Common myeloid progenitor, CD34-positive (primary cell): ENCODE results near the gene TRIO.
"Not testable (repeated sequence)": the region's sequence is repeated elsewhere in the genome, so short reads cannot be mapped to it uniquely, and the experiment has no call there.

ENCODE experiments used
- CTCF ChIA-PET: fragments of 350-600 bp; sonication (Branson Sonifier 250); formaldehyde crosslinking; loops from one replicate; lab custom pipeline; 2021; ENCODE audit warnings: antibody characterized with exemption; lab: Charles Lee
- POLR2A ChIA-PET: fragments of 350-600 bp; sonication (Branson Sonifier 250); formaldehyde crosslinking; loops from one replicate; lab custom pipeline; 2021; ENCODE audit warnings: antibody characterized with exemption; lab: Charles Lee
- DNase-seq, 3 donors: peaks; one replicate each; pipeline versions ENCODE4 v3.0.0 to v3.0.0-alpha.2; 2013
- H3K27ac ChIP-seq, 2 experiments: 1 replicate in 1 of 2; 2 replicates in 1 of 2; pipeline ENCODE4 v1.7.0; 2013; ENCODE audit warnings: inconsistent platforms in 2 of 2, low read length in 2 of 2, mild to moderate bottlenecking in 2 of 2, low read depth in 1 of 2, moderate library complexity in 1 of 2; ENCODE audit not compliant: severe bottlenecking in 2 of 2, insufficient read depth in 1 of 2, poor library complexity in 1 of 2
- H3K27me3 ChIP-seq, 5 experiments: replicated peaks in 2 of 5; 1 replicate in 3 of 5; 2 replicates in 2 of 5; pipeline versions ENCODE4 v1.6.1 to v1.7.0; 2013; ENCODE audit warnings: low read length in 4 of 5, mild to moderate bottlenecking in 2 of 5, moderate library complexity in 2 of 5, inconsistent platforms in 1 of 5; ENCODE audit not compliant: insufficient read depth in 5 of 5, control insufficient read depth in 4 of 5
- H3K36me3 ChIP-seq, 4 experiments: 1 replicate in 2 of 4; 2 replicates in 2 of 4; pipeline versions ENCODE4 v1.6.1 to v1.7.0; 2013; ENCODE audit warnings: low read length in 3 of 4, control low read depth in 1 of 4, mild to moderate bottlenecking in 1 of 4; ENCODE audit not compliant: control insufficient read depth in 4 of 4, insufficient read depth in 4 of 4
- H3K4me1 ChIP-seq, 4 experiments: 1 replicate in 3 of 4; 2 replicates in 1 of 4; pipeline versions ENCODE4 v1.6.1 to v1.7.1; 2013; ENCODE audit warnings: low read length in 3 of 4, mild to moderate bottlenecking in 3 of 4, control low read depth in 1 of 4, inconsistent platforms in 1 of 4, moderate library complexity in 1 of 4; ENCODE audit not compliant: control insufficient read depth in 4 of 4, insufficient read depth in 4 of 4; ENCODE audit errors: control extremely low read depth in 1 of 4
- H3K4me3 ChIP-seq, 7 experiments: 1 replicate in 4 of 7; 2 replicates in 3 of 7; pipeline versions ENCODE4 v1.5.1 to v1.7.0; 2013; ENCODE audit warnings: mild to moderate bottlenecking in 7 of 7, low read length in 6 of 7, moderate library complexity in 6 of 7, inconsistent platforms in 2 of 7, low read depth in 2 of 7, control low read depth in 1 of 7; ENCODE audit not compliant: insufficient read depth in 4 of 7, control insufficient read depth in 1 of 7; ENCODE audit errors: extremely low read depth in 1 of 7
- H3K9me3 ChIP-seq, 5 experiments: 1 replicate in 4 of 5; 2 replicates in 1 of 5; pipeline versions ENCODE4 v1.6.1 to v1.7.1; 2013; ENCODE audit warnings: low read length in 4 of 5, mild to moderate bottlenecking in 2 of 5, inconsistent platforms in 1 of 5, low read depth in 1 of 5, moderate library complexity in 1 of 5; ENCODE audit not compliant: control insufficient read depth in 4 of 5, insufficient read depth in 2 of 5; ENCODE audit errors: control extremely low read depth in 1 of 5
- WGBS: methylation state at CpG from one replicate; pipeline ENCODE4 v1.1.5; 2013; ENCODE audit not compliant: insufficient coverage; 5-methylcytosine and 5-hydroxymethylcytosine counted together

The TRIO gene

GRCh38 chr5:14204011-14204670 is 61.0 kb downstream of the TRIO start:
- no peaks in the 10 kb centered on the region for H3K27me3 ChIP-seq
- ChIA-PET CTCF (interaction anchor here (0.7 to 1.9 kb wide), 8 partner anchors 10 to 95 kb away, joined by 3 to 6 read pairs (median 4); no protein-coding TSS in a partner anchor), POLR2A (interaction anchor here (0.5 kb wide), 1 partner anchor 84 kb away, joined by 3 read pairs; no protein-coding TSS in a partner anchor)
- H3K4me3 ChIP-seq = peak overlapping the region in 2 of 7 experiments; percentile 46 to 65
- H3K36me3 ChIP-seq = no peaks in the 10 kb centered on the region
- 60% methylated on average over 1 of the region's 6 CpGs for WGBS
- H3K9me3 ChIP-seq = peaks cover 0 to 2% (median 0%) of the 10 kb centered on the region in 5 experiments
- peak overlapping the region; percentile 17 to 72 for H3K27ac ChIP-seq
- peaks cover 42 to 95% (median 65%) of the 10 kb centered on the region in 4 experiments for H3K4me1 ChIP-seq
- DNase-seq = no peak

GRCh38 chr5:14204785-14205321 is 61.7 kb downstream of the TRIO start:
- WGBS = 5% methylated on average over 4 of the region's 9 CpGs
- Histone ChIP-seq H3K27ac (peak overlapping the region; percentile 13 to 72), H3K4me3 (peak overlapping the region in 6 of 7 experiments; percentile 27 to 65 (median 42)), H3K27me3 (no peaks in the 10 kb centered on the region), H3K4me1 (peaks cover 42 to 96% (median 68%) of the 10 kb centered on the region in 4 experiments), H3K36me3 (no peaks in the 10 kb centered on the region), H3K9me3 (peaks cover 0 to 2% (median 0%) of the 10 kb centered on the region in 5 experiments)
- ChIA-PET CTCF (interaction anchor here (0.7 to 1.7 kb wide), 8 partner anchors 11 to 96 kb away, joined by 3 to 5 read pairs (median 3); no protein-coding TSS in a partner anchor), POLR2A (interaction anchor here (0.8 kb wide), 1 partner anchor 14 kb away, joined by 3 read pairs; no protein-coding TSS in a partner anchor)
- DNase-seq = peak; percentile 56 to 90 (median 85)

- no peaks in the 10 kb centered on the region for H3K27me3 ChIP-seq
- CTCF ChIA-PET = interaction anchor here (1.2 to 1.7 kb wide), 3 partner anchors 10 to 65 kb away, joined by 3 to 5 read pairs (median 5); no protein-coding TSS in a partner anchor
- H3K27ac ChIP-seq = no peak overlapping the region
- peak overlapping the region in 1 of 7 experiments; percentile 42 for H3K4me3 ChIP-seq
- H3K4me1 ChIP-seq = peaks cover 42 to 95% (median 74%) of the 10 kb centered on the region in 4 experiments
- H3K9me3 ChIP-seq = peaks cover 0 to 2% (median 0%) of the 10 kb centered on the region in 5 experiments
- POLR2A ChIA-PET = no interaction called here
- H3K36me3 ChIP-seq = no peaks in the 10 kb centered on the region
- WGBS = 13% methylated on average over 3 of the region's 11 CpGs
- peak in 2 of 3 donors; percentile 26 to 50 for DNase-seq
Observed at GRCh38 chr5:14206028-14206725, 63.0 kb downstream of the TRIO start.

GRCh38 chr5:14207428-14207827 is 64.3 kb downstream of the TRIO start:
- H3K27ac ChIP-seq, H3K36me3 ChIP-seq, H3K4me3 ChIP-seq, H3K27me3 ChIP-seq, H3K9me3 ChIP-seq, POLR2A ChIA-PET: not testable (repeated sequence)
- WGBS = no CpG with 5 or more reads among the region's 3 CpGs
- H3K4me1 ChIP-seq = peaks cover 51 to 98% (median 71%) of the 10 kb centered on the region in 4 experiments
- peak in 1 of 3 donors; percentile 40 for DNase-seq
- CTCF ChIA-PET = interaction anchor here (1.3 kb wide), 1 partner anchor 59 kb away, joined by 3 read pairs; no protein-coding TSS in a partner anchor

GRCh38 chr5:14208071-14209021 is 65.2 kb downstream of the TRIO start:
- peaks cover 0 to 2% (median 0%) of the 10 kb centered on the region in 5 experiments for H3K9me3 ChIP-seq
- DNase-seq = peak in 2 of 3 donors; percentile 81 to 88
- POLR2A ChIA-PET = no interaction called here
- H3K4me1 ChIP-seq = peaks cover 50 to 95% (median 72%) of the 10 kb centered on the region in 4 experiments
- 63% methylated on average over 3 of the region's 8 CpGs for WGBS
- H3K4me3 ChIP-seq = no peak overlapping the region
- no peaks in the 10 kb centered on the region for H3K27me3 ChIP-seq
- CTCF ChIA-PET = interaction anchor here (1.0 to 1.3 kb wide), 2 partner anchors 18 to 60 kb away, joined by 3 to 4 read pairs; no protein-coding TSS in a partner anchor
- no peaks in the 10 kb centered on the region for H3K36me3 ChIP-seq
- H3K27ac ChIP-seq = peak overlapping the region in 1 of 2 experiments; percentile 3

- ChIA-PET CTCF (interaction anchor here (0.8 to 1.0 kb wide), 2 partner anchors 17 to 88 kb away, joined by 3 to 4 read pairs; no protein-coding TSS in a partner anchor), POLR2A (no interaction called here)
- no peak for DNase-seq
- H3K36me3 ChIP-seq = no peaks in the 10 kb centered on the region
- no peak overlapping the region for H3K4me3 ChIP-seq
- H3K4me1 ChIP-seq = peaks cover 43 to 90% (median 62%) of the 10 kb centered on the region in 4 experiments
- H3K27ac ChIP-seq = no peak overlapping the region
- H3K27me3 ChIP-seq = no peaks in the 10 kb centered on the region
- H3K9me3 ChIP-seq = peaks cover 0 to 2% (median 0%) of the 10 kb centered on the region in 5 experiments
- no CpG with 5 or more reads among the region's 9 CpGs for WGBS
Observed at GRCh38 chr5:14209222-14209822, 66.2 kb downstream of the TRIO start.
